Measurements from ENCODE around the gene COL23A1. TPM values are rescaled to one million over a fixed set of nuclear protein-coding genes. Genes with fewer than 3 reads are reported as not detected.

COL23A1 gene
- polyA plus RNA-seq, 1 donor (not counting 4 experiments of a cell fraction or from before 2014, with no cell fraction given): not detected

- no peak for FAIRE-seq
- peaks cover 13 to 14% of the 10 kb centered on the region in 2 experiments for H3K36me3 ChIP-seq (ENCODE audit: control insufficient read depth in 2 of 2, extremely low read depth in 1 of 2, insufficient read depth in 2 of 2, low read length in 2 of 2)
- TF ChIP-seq CTCF (optimal IDR thresholded peaks at IDR 0.05 in 1 of 3, IDR thresholded peaks at IDR 0.05 in 1 of 3, conservative IDR thresholded peaks at IDR 0.05 in 1 of 3; ENCODE audit: extremely low read depth in 1 of 3, insufficient read depth in 2 of 3, low read length in 3 of 3) (peak in 2 of 3 experiments; percentile 13 to 27), EZH2 (IDR thresholded peaks at IDR 0.05; ENCODE audit: low read length) (no peak)
Observed at GRCh38 chr5:178223196-178223773, 366.9 kb downstream of the COL23A1 start.

GRCh38 chr5:178222292-178222691 is 367.9 kb downstream of the COL23A1 start:
- Histone ChIP-seq H3K79me2 (ENCODE audit: control insufficient read depth, insufficient read depth, low read length) (no peaks in the 10 kb centered on the region), H3K27ac (ENCODE audit: control insufficient read depth, insufficient read depth, low read length) (no peak overlapping the region), H3K4me2 (ENCODE audit: control insufficient read depth, extremely low read depth, insufficient read depth, low read depth, low read length) (no peak overlapping the region), H3K4me3 (ENCODE audit: control insufficient read depth in 2 of 3, extremely low read depth in 1 of 3, insufficient read depth in 2 of 3, low read depth in 1 of 3, low read length in 3 of 3) (no peak overlapping the region), H3K4me1 (ENCODE audit: control insufficient read depth, extremely low read depth, insufficient read depth, low read length) (peaks cover under 1% of the 10 kb centered on the region), H3K9me1 (ENCODE audit: control insufficient read depth, extremely low read depth, insufficient read depth, low read length) (no peaks in the 10 kb centered on the region), H4K20me1 (ENCODE audit: control insufficient read depth, extremely low read depth, insufficient read depth, low read length) (no peaks in the 10 kb centered on the region), H3K9ac (ENCODE audit: control insufficient read depth, extremely low read depth, insufficient read depth, low read length) (no peak overlapping the region), H3K27me3 (ENCODE audit: control insufficient read depth, extremely low read depth, insufficient read depth, low read length) (no peaks in the 10 kb centered on the region), H2AFZ (ENCODE audit: control insufficient read depth, low read length) (no peak overlapping the region), H3K36me3 (ENCODE audit: control insufficient read depth in 2 of 2, extremely low read depth in 1 of 2, insufficient read depth in 2 of 2, low read length in 2 of 2) (peaks cover 7 to 10% of the 10 kb centered on the region in 2 experiments), H3K9me3 (ENCODE audit: control insufficient read depth, low read depth, low read length) (no peaks in the 10 kb centered on the region)
- TF ChIP-seq CTCF (optimal IDR thresholded peaks at IDR 0.05 in 1 of 3, IDR thresholded peaks at IDR 0.05 in 1 of 3, conservative IDR thresholded peaks at IDR 0.05 in 1 of 3; ENCODE audit: extremely low read depth in 1 of 3, insufficient read depth in 2 of 3, low read length in 3 of 3) (no peak), EZH2 (IDR thresholded peaks at IDR 0.05; ENCODE audit: low read length) (no peak)
- DNase-seq (ENCODE audit: low read depth, low spot score): no peak
- dilution Hi-C loops (cut with MboI; ENCODE audit: extremely low pct_ligation_motif_present, low sequenced_read_pairs): no loop called here
- no peak for FAIRE-seq

More at GRCh38 chr5:178223196-178223773, 366.9 kb downstream of the COL23A1 start:
- Histone ChIP-seq H3K4me2 (ENCODE audit: control insufficient read depth, extremely low read depth, insufficient read depth, low read depth, low read length) (no peak overlapping the region), H3K27ac (ENCODE audit: control insufficient read depth, insufficient read depth, low read length) (no peak overlapping the region), H3K4me3 (ENCODE audit: control insufficient read depth in 2 of 3, extremely low read depth in 1 of 3, insufficient read depth in 2 of 3, low read depth in 1 of 3, low read length in 3 of 3) (no peak overlapping the region), H3K27me3 (ENCODE audit: control insufficient read depth, extremely low read depth, insufficient read depth, low read length) (no peaks in the 10 kb centered on the region), H4K20me1 (ENCODE audit: control insufficient read depth, extremely low read depth, insufficient read depth, low read length) (peaks cover 4% of the 10 kb centered on the region), H2AFZ (ENCODE audit: control insufficient read depth, low read length) (no peak overlapping the region), H3K9me3 (ENCODE audit: control insufficient read depth, low read depth, low read length) (no peaks in the 10 kb centered on the region), H3K9me1 (ENCODE audit: control insufficient read depth, extremely low read depth, insufficient read depth, low read length) (no peaks in the 10 kb centered on the region), H3K9ac (ENCODE audit: control insufficient read depth, extremely low read depth, insufficient read depth, low read length) (no peak overlapping the region), H3K4me1 (ENCODE audit: control insufficient read depth, extremely low read depth, insufficient read depth, low read length) (peaks cover 10% of the 10 kb centered on the region), H3K79me2 (ENCODE audit: control insufficient read depth, insufficient read depth, low read length) (no peaks in the 10 kb centered on the region)
- DNase-seq (ENCODE audit: low read depth, low spot score): no peak
- dilution Hi-C loops (cut with MboI; ENCODE audit: extremely low pct_ligation_motif_present, low sequenced_read_pairs): no loop called here
